Activated naive CD8-positive, alpha-beta T cell treated with anti-CD3 and anti-CD28 coated beads for 36 hours (primary cell): ENCODE results near the gene SLIRP. TPM values are rescaled to one million over a fixed set of nuclear protein-coding genes. Genes with fewer than 3 reads are reported as not detected.

Experiments used
- DNase-seq: peaks from one replicate; pipeline ENCODE4 v3.0.0; 2021
- H3K27ac Mint-ChIP-seq: one replicate; pipeline ENCODE4 v1.8.0; 2022; ENCODE audit warnings: mild to moderate bottlenecking, moderate library complexity, mixed read lengths
- H3K27me3 Mint-ChIP-seq: one replicate; pipeline ENCODE4 v1.8.0; 2022; ENCODE audit warnings: mild to moderate bottlenecking, mixed read lengths
- H3K36me3 Mint-ChIP-seq: one replicate; pipeline ENCODE4 v1.8.0; 2021; ENCODE audit warnings: mild to moderate bottlenecking, mixed read lengths
- H3K4me1 Mint-ChIP-seq: one replicate; pipeline ENCODE4 v1.8.0; 2021; ENCODE audit warnings: mixed read lengths
- H3K4me3 Mint-ChIP-seq: one replicate; pipeline ENCODE4 v1.8.0; 2022; ENCODE audit warnings: mild to moderate bottlenecking, moderate library complexity, mixed read lengths
- H3K9me3 Mint-ChIP-seq: one replicate; pipeline ENCODE4 v1.8.0; 2022; ENCODE audit warnings: mixed read lengths
- total RNA-seq, 2 experiments: library from RNA; stranded (reverse); gene quantifications; one replicate each; pipeline ENCODE4 v1.2.3, GENCODE V29; 2021

SLIRP gene
- total RNA-seq, 2 experiments from 2014 or later: 182 to 190 TPM

DNA sequence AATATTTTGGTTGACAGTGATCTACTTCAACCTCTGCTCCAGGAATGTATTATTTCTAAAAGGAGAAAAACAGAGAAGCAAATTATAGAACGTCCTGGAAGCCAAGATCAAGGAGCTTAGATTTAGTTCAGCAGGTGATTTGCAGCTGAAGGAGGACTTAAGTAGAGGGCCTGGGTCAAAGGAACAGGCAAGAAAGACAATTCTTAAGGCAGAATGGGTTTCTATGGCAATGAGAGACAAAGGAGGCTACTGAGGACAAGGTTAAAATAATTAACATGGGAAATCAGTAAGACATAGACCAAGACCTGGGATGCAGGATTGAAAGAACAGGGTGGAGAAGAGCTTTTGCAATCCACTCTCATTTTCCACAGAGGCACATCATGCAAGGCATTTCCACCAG is 55.4 kb downstream of the SLIRP start:
- Mint-ChIP-seq H3K9me3 (no peaks in the 10 kb centered on the region), H3K4me1 (peaks cover 21% of the 10 kb centered on the region), H3K36me3 (peaks cover 11% of the 10 kb centered on the region), H3K27ac (no peak overlapping the region), H3K27me3 (no peaks in the 10 kb centered on the region), H3K4me3 (no peak overlapping the region)
- DNase-seq: no peak

DNA sequence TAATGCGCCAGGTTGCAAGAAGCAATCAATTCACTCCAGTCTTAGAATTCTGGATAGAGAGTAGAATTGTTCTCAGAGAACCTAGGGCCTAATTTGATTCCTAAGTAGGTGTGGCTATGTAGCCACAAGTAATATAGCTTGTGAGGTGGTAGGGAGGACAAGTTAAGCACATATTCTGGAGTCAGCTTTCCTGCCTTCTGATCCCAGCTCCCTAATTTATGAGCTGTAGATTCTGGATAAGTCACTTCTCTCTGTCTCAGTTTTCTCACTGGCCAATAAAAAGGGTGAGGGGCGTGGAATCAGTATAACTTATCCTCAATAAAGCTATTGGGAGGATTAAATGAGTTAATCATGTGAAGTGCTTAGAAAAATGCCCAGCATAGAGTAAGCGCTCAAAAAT is 56.1 kb downstream of the SLIRP start:
- no peaks in the 10 kb centered on the region for H3K9me3 Mint-ChIP-seq
- no peak overlapping the region for H3K27ac Mint-ChIP-seq
- peaks cover 14% of the 10 kb centered on the region for H3K4me1 Mint-ChIP-seq
- no peaks in the 10 kb centered on the region for H3K27me3 Mint-ChIP-seq
- DNase-seq: no peak
- H3K4me3 Mint-ChIP-seq: no peak overlapping the region
- peaks cover 4% of the 10 kb centered on the region for H3K36me3 Mint-ChIP-seq

Other genes with a start within 250 kb of the SLIRP start
- under 1 TPM; 0.29 to 0.44 TPM for gene ISM2, start 209.3 kb upstream of the SLIRP start, total RNA-seq
- 10 to 100 TPM; 30.7 to 36.2 TPM for gene SPTLC2, start 91.5 kb upstream of the SLIRP start, total RNA-seq
- gene ALKBH1, start 80 bp upstream of the SLIRP start, total RNA-seq: 10 to 100 TPM; 18.5 to 22.1 TPM
- gene SNW1, start 53.1 kb downstream of the SLIRP start, total RNA-seq: 100 to 1,000 TPM; 114 to 117 TPM
- 1 to 10 TPM; 6.6 to 6.8 TPM for gene ADCK1, start 92.0 kb downstream of the SLIRP start, total RNA-seq